Stimulated activated CD8-positive, alpha-beta memory T cell treated with anti-CD3 and anti-CD28 coated beads, Interleukin-7, amount 100 ng/mL, for 4 hours (primary cell): Measurements from ENCODE around the gene FMN1.

ENCODE experiments used
- DNase-seq, 2 donors: peaks; one replicate each; pipeline ENCODE4 v3.0.0-alpha.2; 2020; ENCODE audit warnings: low read depth in 2 of 2

FMN1 gene

DNA sequence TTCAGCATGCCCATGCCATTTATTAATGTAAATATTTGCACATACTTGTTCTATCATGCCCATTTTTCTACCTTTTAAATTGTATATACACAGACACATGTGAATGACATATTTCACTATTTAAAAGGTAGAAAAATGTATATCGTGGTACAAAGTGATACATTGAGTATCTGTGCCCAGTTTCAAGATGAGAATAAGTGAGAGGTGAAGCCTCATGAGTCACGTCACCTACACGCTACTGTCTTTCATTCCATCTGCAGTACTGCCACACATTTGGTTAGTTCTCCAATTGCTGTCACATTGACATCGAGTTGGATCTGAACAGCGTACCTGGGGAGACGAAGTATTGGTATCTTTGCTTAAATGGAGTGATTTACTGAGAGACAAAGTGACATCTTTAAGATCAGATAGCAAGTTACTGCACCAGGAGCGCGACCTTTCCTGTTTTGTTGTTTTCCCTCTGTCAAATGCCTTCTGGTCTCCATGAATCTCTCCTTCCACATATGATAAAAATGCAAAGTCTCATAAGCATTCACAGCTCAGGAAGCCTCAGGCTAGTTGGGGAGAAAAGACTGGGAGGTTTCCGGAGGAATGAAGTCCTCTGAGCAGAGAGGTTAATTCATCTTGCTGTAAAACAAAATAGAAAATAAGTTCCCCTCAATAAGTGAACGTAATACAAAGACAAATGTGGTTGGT, 464.7 kb downstream of the FMN1 start:
- no peak for DNase-seq

DNA sequence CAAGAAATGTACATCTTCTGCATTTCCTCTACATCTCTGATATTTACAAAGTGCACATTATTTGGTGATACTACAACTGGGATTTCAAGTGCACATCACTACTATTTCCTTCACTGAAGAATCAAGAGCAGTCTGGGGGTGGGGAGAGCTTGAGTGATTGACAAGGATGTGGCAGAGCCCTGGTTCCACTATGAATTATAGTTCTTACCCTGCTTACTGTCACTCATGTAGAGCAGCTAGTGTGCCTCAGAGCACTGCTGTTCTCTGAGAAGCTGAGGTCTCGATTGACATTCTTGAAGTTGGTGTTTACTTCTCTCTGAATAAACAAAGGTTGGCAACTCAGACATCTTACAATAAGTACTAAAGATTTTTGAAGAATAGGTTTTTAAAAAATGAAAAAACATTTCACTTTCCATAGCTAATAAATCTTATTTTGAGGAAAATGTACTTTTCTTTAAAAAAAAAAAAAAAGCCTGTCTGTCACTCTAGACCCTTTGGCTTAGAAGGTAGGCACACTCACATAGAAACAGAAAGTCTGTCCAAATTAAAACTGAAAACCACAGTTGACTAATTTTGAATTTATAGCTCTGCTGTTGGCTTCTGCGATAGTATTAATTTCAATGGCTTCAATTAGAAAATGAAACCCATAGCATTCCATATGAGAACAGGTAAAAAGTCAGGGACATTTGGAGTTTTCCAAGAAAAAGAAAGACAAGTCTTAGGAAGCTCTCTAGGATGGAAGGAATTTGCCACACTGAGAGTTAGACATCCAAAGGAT, 471.2 kb downstream of the FMN1 start:
- DNase-seq = no peak

DNA sequence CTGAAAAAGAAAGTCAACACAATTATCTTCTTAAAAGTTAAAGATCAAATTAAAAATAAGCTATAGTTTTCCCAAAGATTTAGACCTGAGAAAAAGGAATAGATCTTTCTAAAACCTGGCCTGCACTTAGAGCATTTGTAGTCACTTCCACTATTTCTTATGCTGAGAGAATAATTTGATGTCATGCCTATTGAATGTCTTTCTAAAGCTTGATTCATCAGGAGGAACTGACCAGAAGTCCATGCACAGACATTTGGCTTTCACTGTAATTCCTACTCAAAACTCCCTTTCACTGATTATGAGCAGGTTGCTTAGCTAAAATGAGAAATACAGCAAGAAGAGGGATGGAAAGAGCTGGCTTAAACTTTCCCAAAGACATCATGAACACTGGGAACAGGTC, 472.4 kb downstream of the FMN1 start:
- DNase-seq = no peak

DNA sequence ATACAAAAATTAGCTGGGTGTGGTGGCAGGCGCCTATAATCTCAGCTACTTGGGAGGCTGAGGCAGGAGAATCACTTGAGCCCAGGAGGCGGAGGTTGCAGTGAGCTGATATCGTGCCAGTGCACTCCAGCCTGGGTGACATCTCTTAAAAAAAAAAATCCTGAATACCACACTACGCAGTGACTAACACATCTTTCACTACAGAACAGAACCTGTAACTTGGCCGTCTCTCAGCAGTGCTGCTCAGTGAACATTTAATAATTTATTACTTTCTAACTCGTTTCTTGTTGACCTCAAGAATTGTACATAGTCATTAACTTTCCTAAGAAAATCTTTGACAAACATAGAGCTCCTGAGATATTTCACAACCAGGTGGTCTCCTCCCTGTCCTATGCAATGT, 472.9 kb downstream of the FMN1 start:
- DNase-seq = no peak

DNA sequence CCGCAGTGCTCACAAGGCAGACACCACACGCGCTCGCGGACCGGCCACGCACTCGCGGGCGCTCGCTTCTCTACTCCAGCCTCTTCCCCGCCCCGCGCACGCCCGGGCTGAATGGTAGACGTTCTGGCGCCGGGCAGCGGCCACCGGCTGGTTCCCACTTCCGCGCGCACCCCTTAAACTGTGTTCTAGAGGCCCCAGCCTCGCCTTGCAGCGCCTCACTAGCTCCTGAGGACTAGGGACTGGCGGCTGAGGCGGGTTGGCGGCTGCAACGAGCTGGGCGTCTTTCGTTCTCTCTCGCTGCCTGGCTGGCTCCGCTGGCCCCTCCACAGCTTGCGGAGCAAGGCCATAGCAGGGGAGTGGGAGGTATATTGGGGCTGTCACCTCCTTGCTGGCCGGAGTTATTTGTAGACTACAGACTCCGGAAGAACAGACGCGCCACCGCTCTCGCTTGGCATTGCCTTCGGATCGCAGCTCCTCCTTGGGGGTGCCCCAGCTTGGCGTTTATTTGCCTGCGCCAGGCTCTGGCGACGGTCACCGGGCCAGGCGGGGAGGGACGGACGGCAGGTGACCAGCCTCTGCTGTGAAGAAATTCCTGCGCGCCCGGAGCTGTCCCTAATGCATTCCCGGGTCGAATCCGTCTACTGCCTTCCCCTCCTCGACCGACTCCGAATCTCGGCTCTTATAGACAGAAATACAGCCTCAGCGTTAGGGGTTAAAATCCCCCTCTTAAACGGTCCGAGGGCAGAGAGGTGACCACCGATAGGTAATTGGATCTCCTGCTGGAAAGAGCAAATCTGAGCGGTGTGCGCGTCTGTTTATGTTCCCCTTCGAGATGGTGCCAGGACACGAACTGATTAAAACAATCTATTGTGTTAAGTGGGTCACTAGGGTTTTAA, 475.4 kb downstream of the FMN1 start:
- no peak for DNase-seq

DNA sequence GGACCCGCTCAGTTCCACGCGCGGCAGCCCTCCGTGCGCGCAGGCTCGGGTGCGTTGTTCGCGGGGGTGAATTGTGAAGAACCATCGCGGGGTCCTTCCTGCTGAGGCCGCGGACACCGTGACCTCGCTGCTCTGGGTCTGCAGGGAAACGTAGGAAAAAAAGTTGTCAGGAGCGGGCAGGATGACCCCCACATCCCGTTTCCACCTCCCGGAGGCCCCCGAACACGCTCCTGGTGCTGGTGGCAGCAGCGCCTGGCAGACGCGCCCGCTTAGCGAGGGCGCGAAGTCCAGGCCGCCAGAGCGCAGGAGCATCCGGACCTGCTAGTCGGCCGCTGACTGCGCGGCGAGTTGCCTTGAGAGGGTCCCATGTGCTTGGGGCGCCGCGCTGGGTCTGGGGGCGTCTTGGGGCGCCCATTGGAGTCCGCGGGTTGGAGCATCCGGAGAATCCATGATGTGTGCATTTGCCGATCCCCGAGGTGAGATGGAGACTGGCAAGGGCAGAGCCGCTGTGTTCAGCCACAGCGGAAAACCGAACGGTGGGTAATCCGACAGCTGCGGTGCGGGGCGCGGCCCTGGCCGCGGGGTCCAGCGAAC, 476.2 kb downstream of the FMN1 start:
- DNase-seq = no peak

DNA sequence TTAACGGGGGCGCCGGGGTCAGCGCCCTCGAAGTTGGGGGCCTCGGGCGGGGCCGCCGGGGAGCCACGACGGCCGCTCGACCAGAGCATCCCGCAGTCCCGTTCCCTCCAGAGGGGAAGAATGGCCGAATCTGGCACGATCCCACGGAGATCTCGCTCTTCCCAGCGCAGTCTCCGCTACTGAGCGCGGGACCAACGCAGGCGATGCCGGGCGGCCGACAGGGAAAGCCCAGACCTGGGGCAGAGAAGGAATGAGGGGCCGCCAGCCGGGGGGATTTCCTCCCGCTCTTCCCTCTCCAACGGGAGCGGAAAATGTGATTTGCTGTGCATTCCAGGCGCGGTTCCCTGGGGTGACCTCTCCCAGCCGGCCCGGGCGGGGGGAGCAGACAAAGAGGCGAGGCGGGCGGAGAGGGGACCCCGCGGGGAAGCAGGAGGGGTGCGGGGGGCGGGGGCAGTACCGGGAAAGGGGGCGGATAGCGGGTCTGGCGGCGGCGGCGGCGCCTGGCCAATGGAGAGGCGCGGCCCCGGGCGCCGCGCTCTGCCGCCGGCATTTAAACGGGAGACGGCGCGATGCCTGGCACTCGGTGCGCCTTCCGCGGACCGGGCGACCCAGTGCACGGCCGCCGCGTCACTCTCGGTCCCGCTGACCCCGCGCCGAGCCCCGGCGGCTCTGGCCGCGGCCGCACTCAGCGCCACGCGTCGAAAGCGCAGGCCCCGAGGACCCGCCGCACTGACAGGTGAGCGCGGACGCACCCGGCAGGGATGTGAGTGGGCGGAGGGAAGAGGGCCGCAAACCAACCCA, 476.9 kb downstream of the FMN1 start, which contains the start of gene GREM1:
TSS of gene GREM1 (plus strand) at position 579 of the 801 bp plus-strand sequence. CDS start 12,687 bp downstream, outside the sequence.
- no peak for DNase-seq

DNA sequence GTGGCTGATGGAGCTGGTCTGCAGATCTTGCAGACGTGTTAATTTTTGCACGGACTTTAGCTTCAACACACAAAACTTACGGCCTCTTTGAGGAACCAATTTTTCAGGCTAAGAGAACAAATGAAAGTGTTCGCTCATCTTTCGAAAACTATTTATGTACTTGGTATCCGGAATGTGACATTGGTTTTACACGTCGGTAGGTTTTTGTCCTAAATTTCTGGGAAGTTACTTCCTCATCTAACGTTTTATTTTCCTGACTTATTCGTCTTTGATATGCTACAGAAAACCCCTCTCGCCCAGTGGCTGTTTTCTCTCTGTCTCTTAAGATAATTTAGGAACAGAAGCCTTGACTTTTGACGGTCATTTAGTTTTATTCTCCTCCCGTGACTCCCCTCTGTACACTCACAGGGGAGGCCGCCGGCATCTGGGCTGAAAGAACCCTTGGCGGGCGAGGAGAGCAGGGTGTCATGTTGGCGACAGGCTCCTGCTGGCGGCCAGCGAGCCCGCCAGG, 477.5 kb downstream of the FMN1 start:
- DNase-seq = no peak

DNA sequence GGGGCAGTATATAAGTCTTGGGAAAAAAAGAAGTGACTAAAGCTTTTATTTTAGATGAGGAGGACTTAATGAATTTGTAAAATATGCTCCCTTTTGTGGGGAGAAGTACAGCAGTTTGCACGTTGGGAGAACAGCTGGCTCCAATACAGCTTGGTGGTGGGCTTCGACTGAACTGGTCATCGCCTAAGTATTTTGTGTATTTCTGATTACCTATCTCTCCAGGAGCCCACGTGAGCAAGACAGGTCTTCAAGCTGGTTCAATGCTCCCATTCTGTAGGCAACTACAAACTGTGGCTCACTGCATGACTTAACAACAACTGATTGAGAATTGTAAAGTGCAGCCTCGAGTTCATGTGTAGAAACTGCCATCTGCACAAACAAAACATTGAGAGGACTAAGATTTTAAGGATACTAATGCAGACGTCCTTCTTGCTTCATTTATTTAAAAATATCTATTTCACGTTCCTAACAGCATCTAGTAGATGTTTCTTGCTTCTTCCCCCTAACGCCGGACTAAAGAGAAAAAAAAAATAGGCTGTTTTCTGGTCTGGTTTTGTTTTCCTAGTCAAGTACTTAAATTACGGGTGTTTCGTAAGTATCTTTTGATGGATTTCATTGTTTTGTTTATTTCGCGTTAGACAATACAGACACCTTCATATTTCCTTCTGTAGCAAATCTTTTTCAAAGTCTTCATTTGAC, 478.1 kb downstream of the FMN1 start:
- no peak for DNase-seq
